Measurements from ENCODE around the gene CUL9. TPM values are rescaled to one million over a fixed set of nuclear protein-coding genes. Genes with fewer than 3 reads are reported as not detected.

CUL9 gene
- total RNA-seq, 1 donor from 2014 or later: 37.4 TPM

DNA sequence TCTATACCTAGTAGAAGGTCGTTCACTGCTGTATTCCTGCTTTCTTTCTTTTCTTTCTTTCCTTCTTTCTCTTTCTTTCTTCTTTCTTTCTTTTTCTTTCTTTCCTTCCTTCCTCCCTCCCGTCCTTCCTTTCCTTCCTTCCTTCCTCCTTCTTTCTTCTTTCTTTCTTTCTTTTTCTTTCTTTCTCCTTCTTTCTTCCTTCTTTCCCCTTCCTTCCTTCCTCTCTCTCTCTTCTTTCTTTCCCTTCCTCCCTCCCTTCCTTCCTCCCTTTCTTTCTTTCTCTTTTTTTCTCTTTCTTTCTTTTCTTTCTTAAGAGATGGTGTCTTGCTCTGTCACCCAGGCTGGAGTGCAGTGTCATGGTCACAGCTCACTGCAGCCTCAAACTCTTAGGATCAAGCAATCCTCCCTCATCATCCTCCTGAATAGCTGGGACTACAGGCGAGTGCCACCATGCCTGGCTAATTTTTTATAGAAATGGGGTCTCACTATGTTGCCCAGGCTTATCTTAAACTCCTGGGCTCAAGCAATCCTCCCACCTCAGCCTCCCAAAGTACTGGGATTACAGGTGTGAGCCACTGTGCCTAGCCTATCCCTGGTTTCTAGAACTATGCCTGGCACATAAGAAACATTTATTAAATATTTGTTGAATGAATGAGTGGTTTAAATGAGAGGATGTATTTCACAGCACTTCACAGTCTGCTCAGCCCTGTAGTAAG lies 49.9 kb downstream of the CUL9 start:
- no peak for TF ChIP-seq CTCF (IDR thresholded peaks at IDR 0.05)
- no peak for DNase-seq
- intact Hi-C loops (cut with DNase I): no loop called here
- Histone ChIP-seq H3K9me3 (no peaks in the 10 kb centered on the region), H3K36me3 (no peaks in the 10 kb centered on the region), H3K4me3 (no peak overlapping the region), H3K27me3 (peaks cover 8% of the 10 kb centered on the region), H3K4me1 (peaks cover 10% of the 10 kb centered on the region), H3K27ac (no peak overlapping the region)
- ATAC-seq: no peak

DNA sequence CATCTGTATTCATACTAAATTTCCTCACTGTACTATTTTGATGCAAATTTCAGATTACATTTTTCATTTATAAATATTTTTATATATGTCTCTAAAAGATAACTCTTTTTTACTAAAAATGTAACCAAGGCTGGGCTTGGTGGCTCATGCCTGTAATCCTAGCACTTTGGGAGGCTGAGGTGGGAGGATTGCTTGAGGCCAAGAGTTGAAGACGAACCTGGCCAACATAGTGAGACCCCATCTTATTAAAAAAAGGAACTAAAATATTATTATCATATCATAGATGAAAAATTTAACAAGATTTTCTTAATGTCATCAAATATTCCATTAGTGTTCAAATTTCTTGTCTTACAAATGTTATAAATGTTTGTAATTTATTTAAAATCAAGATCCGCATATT lies 53.8 kb downstream of the CUL9 start:
- Histone ChIP-seq H3K4me1 (no peaks in the 10 kb centered on the region), H3K4me3 (no peak overlapping the region), H3K36me3 (no peaks in the 10 kb centered on the region), H3K9me3 (no peaks in the 10 kb centered on the region), H3K27ac (no peak overlapping the region), H3K27me3 (peaks cover 20% of the 10 kb centered on the region)
- DNase-seq (no peak), ATAC-seq (no peak)
- intact Hi-C loops (cut with DNase I): no loop called here
- no peak for TF ChIP-seq CTCF (IDR thresholded peaks at IDR 0.05)

- Histone ChIP-seq H3K27me3 (peaks cover 36% of the 10 kb centered on the region), H3K4me1 (no peaks in the 10 kb centered on the region), H3K4me3 (no peak overlapping the region), H3K9me3 (no peaks in the 10 kb centered on the region), H3K36me3 (no peaks in the 10 kb centered on the region), H3K27ac (no peak overlapping the region)
- ATAC-seq: no peak
- no peak for TF ChIP-seq CTCF (IDR thresholded peaks at IDR 0.05)
- intact Hi-C loops (cut with DNase I): no loop called here
- no peak for DNase-seq
These were observed 57.1 kb downstream of the CUL9 start for GRCh38 chr6:43239054-43239453.

- H3K4me3 ChIP-seq: no peak overlapping the region
- no peak overlapping the region for H3K27ac ChIP-seq
- no peaks in the 10 kb centered on the region for H3K4me1 ChIP-seq
- intact Hi-C loops (cut with DNase I): no loop called here
- H3K27me3 ChIP-seq: peaks cover 39% of the 10 kb centered on the region
- no peaks in the 10 kb centered on the region for H3K36me3 ChIP-seq
- TF ChIP-seq CTCF (IDR thresholded peaks at IDR 0.05): no peak
- H3K9me3 ChIP-seq: no peaks in the 10 kb centered on the region
- DNase-seq (no peak), ATAC-seq (no peak)
These were observed 59.0 kb downstream of the CUL9 start for GRCh38 chr6:43240950-43241349.

- DNase-seq: no peak
- no peak overlapping the region for H3K4me3 ChIP-seq
- no peaks in the 10 kb centered on the region for H3K4me1 ChIP-seq
- no peak for TF ChIP-seq CTCF (IDR thresholded peaks at IDR 0.05)
- H3K9me3 ChIP-seq: no peaks in the 10 kb centered on the region
- intact Hi-C loops (cut with DNase I): no loop called here
- ATAC-seq: no peak
- H3K27ac ChIP-seq: no peak overlapping the region
- peaks cover 39% of the 10 kb centered on the region for H3K27me3 ChIP-seq
- no peaks in the 10 kb centered on the region for H3K36me3 ChIP-seq
These were observed 59.5 kb downstream of the CUL9 start for GRCh38 chr6:43241446-43241845.

All from upper lobe of right lung (tissue), 1 donor.